ENCODE data around the gene BASP1. TPM values are rescaled to one million over a fixed set of nuclear protein-coding genes. Genes with fewer than 3 reads are reported as not detected.

BASP1 gene
- total RNA-seq, 2 donors from 2014 or later, result 60.3 to 63.0 TPM

GRCh38 chr5:17203329-17204132 lies 13.9 kb upstream of the BASP1 start:
- Histone ChIP-seq H3K9ac (ENCODE audit: extremely low read depth, low read length, poor library complexity, severe bottlenecking) (no peak overlapping the region), H3K4me3 (ENCODE audit: low read length) (no peak overlapping the region), H3K36me3 (ENCODE audit: control insufficient read depth, insufficient read depth, low read length) (no peaks in the 10 kb centered on the region), H3K27me3 (ENCODE audit: control insufficient read depth, insufficient read depth, low read length, poor library complexity, severe bottlenecking) (no peaks in the 10 kb centered on the region), H3K27ac (ENCODE audit: low read depth, low read length) (no peak overlapping the region), H3K9me3 (ENCODE audit: control insufficient read depth, low read length) (no peaks in the 10 kb centered on the region), H3K4me1 (ENCODE audit: control insufficient read depth, insufficient read depth, low read length) (no peaks in the 10 kb centered on the region)
- H3K27me3 Mint-ChIP-seq (ENCODE audit: insufficient read depth), result peaks cover 5% of the 10 kb centered on the region
- peak; percentile 71 for DNase-seq
- no peak overlapping the region for H3K27ac Mint-ChIP-seq
- H3K4me3 Mint-ChIP-seq, result no peak overlapping the region
- no peaks in the 10 kb centered on the region for H3K4me1 Mint-ChIP-seq
- H3K9me3 Mint-ChIP-seq, result no peaks in the 10 kb centered on the region
- WGBS, 2 experiments (ENCODE audit: insufficient coverage in 1 of 2, insufficient read length in 1 of 2), result 57 to 63% methylated on average over 5 to 10 of the region's 10 CpGs
- H3K36me3 Mint-ChIP-seq (ENCODE audit: low read depth), result no peaks in the 10 kb centered on the region
- TF ChIP-seq, protein P1, sequence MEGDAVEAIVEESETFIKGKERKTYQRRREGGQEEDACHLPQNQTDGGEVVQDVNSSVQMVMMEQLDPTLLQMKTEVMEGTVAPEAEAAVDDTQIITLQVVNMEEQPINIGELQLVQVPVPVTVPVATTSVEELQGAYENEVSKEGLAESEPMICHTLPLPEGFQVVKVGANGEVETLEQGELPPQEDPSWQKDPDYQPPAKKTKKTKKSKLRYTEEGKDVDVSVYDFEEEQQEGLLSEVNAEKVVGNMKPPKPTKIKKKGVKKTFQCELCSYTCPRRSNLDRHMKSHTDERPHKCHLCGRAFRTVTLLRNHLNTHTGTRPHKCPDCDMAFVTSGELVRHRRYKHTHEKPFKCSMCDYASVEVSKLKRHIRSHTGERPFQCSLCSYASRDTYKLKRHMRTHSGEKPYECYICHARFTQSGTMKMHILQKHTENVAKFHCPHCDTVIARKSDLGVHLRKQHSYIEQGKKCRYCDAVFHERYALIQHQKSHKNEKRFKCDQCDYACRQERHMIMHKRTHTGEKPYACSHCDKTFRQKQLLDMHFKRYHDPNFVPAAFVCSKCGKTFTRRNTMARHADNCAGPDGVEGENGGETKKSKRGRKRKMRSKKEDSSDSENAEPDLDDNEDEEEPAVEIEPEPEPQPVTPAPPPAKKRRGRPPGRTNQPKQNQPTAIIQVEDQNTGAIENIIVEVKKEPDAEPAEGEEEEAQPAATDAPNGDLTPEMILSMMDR (conservative IDR thresholded peaks at IDR 0.05), result peak; percentile 88

GRCh38 chr5:17204133-17204489 lies 13.3 kb upstream of the BASP1 start:
- Mint-ChIP-seq H3K27me3 (ENCODE audit: insufficient read depth) (peaks cover 5% of the 10 kb centered on the region), H3K9me3 (no peaks in the 10 kb centered on the region), H3K4me1 (no peaks in the 10 kb centered on the region), H3K36me3 (ENCODE audit: low read depth) (no peaks in the 10 kb centered on the region), H3K4me3 (no peak overlapping the region), H3K27ac (no peak overlapping the region)
- Histone ChIP-seq H3K27ac (ENCODE audit: low read depth, low read length) (no peak overlapping the region), H3K9me3 (ENCODE audit: control insufficient read depth, low read length) (no peaks in the 10 kb centered on the region), H3K27me3 (ENCODE audit: control insufficient read depth, insufficient read depth, low read length, poor library complexity, severe bottlenecking) (no peaks in the 10 kb centered on the region), H3K36me3 (ENCODE audit: control insufficient read depth, insufficient read depth, low read length) (no peaks in the 10 kb centered on the region), H3K9ac (ENCODE audit: extremely low read depth, low read length, poor library complexity, severe bottlenecking) (no peak overlapping the region), H3K4me3 (ENCODE audit: low read length) (no peak overlapping the region), H3K4me1 (ENCODE audit: control insufficient read depth, insufficient read depth, low read length) (no peaks in the 10 kb centered on the region)
- TF ChIP-seq, protein P1 (conservative IDR thresholded peaks at IDR 0.05), result no peak
- WGBS, 2 experiments (ENCODE audit: insufficient coverage in 1 of 2, insufficient read length in 1 of 2), result 79 to 82% methylated on average over 3 to 6 of the region's 6 CpGs
- DNase-seq, result no peak

GRCh38 chr5:17206021-17206420 lies 11.4 kb upstream of the BASP1 start:
- no peaks in the 10 kb centered on the region for H3K4me1 Mint-ChIP-seq
- no peak for DNase-seq
- Histone ChIP-seq H3K9me3 (ENCODE audit: control insufficient read depth, low read length) (no peaks in the 10 kb centered on the region), H3K9ac (ENCODE audit: extremely low read depth, low read length, poor library complexity, severe bottlenecking) (no peak overlapping the region), H3K4me1 (ENCODE audit: control insufficient read depth, insufficient read depth, low read length) (no peaks in the 10 kb centered on the region), H3K27ac (ENCODE audit: low read depth, low read length) (no peak overlapping the region), H3K27me3 (ENCODE audit: control insufficient read depth, insufficient read depth, low read length, poor library complexity, severe bottlenecking) (no peaks in the 10 kb centered on the region), H3K4me3 (ENCODE audit: low read length) (no peak overlapping the region), H3K36me3 (ENCODE audit: control insufficient read depth, insufficient read depth, low read length) (no peaks in the 10 kb centered on the region)
- no peak overlapping the region for H3K4me3 Mint-ChIP-seq
- TF ChIP-seq, protein P1 (conservative IDR thresholded peaks at IDR 0.05), result no peak
- no peaks in the 10 kb centered on the region for H3K36me3 Mint-ChIP-seq (ENCODE audit: low read depth)
- no peak overlapping the region for H3K27ac Mint-ChIP-seq
- peaks cover 2% of the 10 kb centered on the region for H3K9me3 Mint-ChIP-seq
- H3K27me3 Mint-ChIP-seq (ENCODE audit: insufficient read depth), result peaks cover 5% of the 10 kb centered on the region
